H1 (cell line): ENCODE measurements around the gene PACSIN2. TPM values are rescaled to one million over a fixed set of nuclear protein-coding genes. Genes with fewer than 3 reads are reported as not detected.

ENCODE experiments used
- CTCF ChIA-PET: fragments of 300-600 bp; sonication (Branson Sonifier 250); formaldehyde crosslinking; loops from one replicate; lab custom pipeline; 2021; ENCODE audit not compliant: partially characterized antibody; lab: Charles Lee
- POLR2A ChIA-PET: fragments of 300-600 bp; sonication (Branson Sonifier 250); formaldehyde crosslinking; loops from one replicate; lab custom pipeline; 2021; ENCODE audit warnings: inconsistent platforms; ENCODE audit not compliant: partially characterized antibody; lab: Charles Lee
- DNase-seq, 2 experiments: peaks; one replicate each; pipeline versions ENCODE4 v3.0.0 to v3.0.0-alpha.2; 2010 to 2022; ENCODE audit warnings: low spot score in 2 of 2, low read depth in 1 of 2, mixed read lengths in 1 of 2
- FAIRE-seq: peaks from 2 replicates; lab custom pipeline; 2011; peaks lifted over from hg19 to GRCh38; lab: Jason Lieb, UNC
- H2AFZ ChIP-seq: 2 replicates; pipeline ENCODE4 v1.8.1; 2012; ENCODE audit warnings: low read length, inconsistent platforms
- H2AK5ac ChIP-seq: 2 replicates; pipeline ENCODE4 v1.6.1; 2013; ENCODE audit warnings: low read depth, low read length
- H2BK120ac ChIP-seq: replicated peaks from 2 replicates; pipeline ENCODE3; 2013; ENCODE audit warnings: low read depth, low read length, inconsistent platforms
- H2BK12ac ChIP-seq: 2 replicates; pipeline ENCODE4 v1.6.1; 2013; ENCODE audit warnings: low read depth, low read length
- H2BK15ac ChIP-seq: 2 replicates; pipeline ENCODE4 v1.6.1; 2013; ENCODE audit warnings: low read length
- H2BK20ac ChIP-seq: 2 replicates; pipeline ENCODE4 v1.6.1; 2013; ENCODE audit warnings: low read length
- H2BK5ac ChIP-seq: 2 replicates; pipeline ENCODE4 v1.6.1; 2013; ENCODE audit warnings: low read depth, low read length
- H3K14ac ChIP-seq: 2 replicates; pipeline ENCODE4 v1.6.1; 2013; ENCODE audit warnings: inconsistent platforms; ENCODE audit not compliant: insufficient read length
- H3K18ac ChIP-seq: 2 replicates; pipeline ENCODE4 v1.6.1; 2013; ENCODE audit warnings: low read length; ENCODE audit errors: extremely low read depth
- H3K23ac ChIP-seq: 2 replicates; pipeline ENCODE4 v1.6.1; 2013; ENCODE audit warnings: inconsistent platforms; ENCODE audit not compliant: insufficient read length
- H3K23me2 ChIP-seq: 2 replicates; pipeline ENCODE4 v1.6.1; 2013; ENCODE audit warnings: low read depth, low read length
- H3K27ac ChIP-seq: 2 replicates; pipeline ENCODE4 v1.6.1; 2011; ENCODE audit warnings: low read depth, low read length, inconsistent platforms
- H3K27me3 ChIP-seq, 4 experiments: replicated peaks in 1 of 4; 1 replicate in 1 of 4; 2 replicates in 3 of 4; pipeline versions ENCODE4 v1.6.1 to v1.8.1; 2011 to 2013; ENCODE audit warnings: low read length in 3 of 4, mild to moderate bottlenecking in 3 of 4, inconsistent platforms in 2 of 4, mixed read lengths in 2 of 4, moderate library complexity in 1 of 4; ENCODE audit not compliant: control insufficient read depth in 3 of 4, insufficient read depth in 3 of 4; ENCODE audit errors: extremely low read depth in 1 of 4
- H3K36me3 ChIP-seq, 4 experiments: 2 replicates each; pipeline versions ENCODE4 v1.6.1 to v1.8.1; 2011 to 2013; ENCODE audit warnings: mild to moderate bottlenecking in 4 of 4, low read length in 3 of 4, moderate library complexity in 2 of 4, control low read depth in 1 of 4, inconsistent platforms in 1 of 4; ENCODE audit not compliant: insufficient read depth in 4 of 4, control insufficient read depth in 2 of 4
- H3K4ac ChIP-seq: replicated peaks from 2 replicates; pipeline ENCODE3; 2013; ENCODE audit warnings: low read length, low read depth, mixed read lengths, inconsistent platforms; ENCODE audit not compliant: insufficient read length
- H3K4me1 ChIP-seq, 4 experiments: replicated peaks in 1 of 4; 1 replicate in 1 of 4; 2 replicates in 3 of 4; pipeline versions ENCODE4 v1.6.1 to v1.8.1; 2011 to 2013; ENCODE audit warnings: low read length in 3 of 4, inconsistent platforms in 2 of 4, mixed read lengths in 1 of 4; ENCODE audit not compliant: insufficient read depth in 4 of 4, control insufficient read depth in 3 of 4
- H3K4me2 ChIP-seq, 2 experiments: 2 replicates each; pipeline versions ENCODE4 v1.6.1 to v1.8.1; 2011 to 2013; ENCODE audit warnings: low read depth in 2 of 2, low read length in 2 of 2, control low read depth in 1 of 2, inconsistent platforms in 1 of 2, mild to moderate bottlenecking in 1 of 2; ENCODE audit not compliant: insufficient read depth in 1 of 2
- H3K4me3 ChIP-seq, 4 experiments: fragments of 200-600, 300-600 bp in 1 of 4; sonication (generic), shearing (Covaris generic), sonication (Bioruptor Twin) in 1 of 4; 2 replicates each; pipeline versions ENCODE4 v1.5.1 to v1.8.1; 2011 to 2016; ENCODE audit warnings: low read length in 4 of 4, low read depth in 3 of 4, control low read depth in 2 of 4, inconsistent platforms in 2 of 4, mild to moderate bottlenecking in 2 of 4, mixed read lengths in 1 of 4, moderate library complexity in 1 of 4; ENCODE audit not compliant: insufficient read depth in 2 of 4; ENCODE audit errors: extremely low read depth in 1 of 4
- H3K56ac ChIP-seq: replicated peaks from 2 replicates; pipeline ENCODE3; 2013; ENCODE audit warnings: low read depth, mild to moderate bottlenecking, mixed read lengths, low read length, inconsistent platforms; ENCODE audit not compliant: insufficient read length
- H3K79me1 ChIP-seq: 2 replicates; pipeline ENCODE4 v1.6.1; 2013; ENCODE audit warnings: low read depth, low read length, control low read depth
- H3K79me2 ChIP-seq, 2 experiments: 2 replicates each; pipeline versions ENCODE4 v1.6.1 to v1.8.1; 2012 to 2013; ENCODE audit warnings: low read length in 2 of 2, mild to moderate bottlenecking in 2 of 2, inconsistent platforms in 1 of 2; ENCODE audit not compliant: insufficient read depth in 2 of 2, control insufficient read depth in 1 of 2
- H3K9ac ChIP-seq, 4 experiments: replicated peaks in 1 of 4; 1 replicate in 1 of 4; 2 replicates in 3 of 4; pipeline versions ENCODE4 v1.6.1 to v1.8.1; 2011 to 2013; ENCODE audit warnings: low read depth in 3 of 4, low read length in 3 of 4, control low read depth in 2 of 4, mild to moderate bottlenecking in 2 of 4, moderate library complexity in 2 of 4, inconsistent platforms in 1 of 4; ENCODE audit errors: extremely low read depth in 1 of 4
- H3K9me3 ChIP-seq, 2 experiments: 2 replicates each; pipeline versions ENCODE4 v1.6.1 to v1.8.1; 2012 to 2013; ENCODE audit warnings: mild to moderate bottlenecking in 2 of 2, moderate library complexity in 2 of 2, control low read depth in 1 of 2, inconsistent platforms in 1 of 2, low read depth in 1 of 2, low read length in 1 of 2, mixed read lengths in 1 of 2; ENCODE audit not compliant: insufficient read depth in 2 of 2
- H4K20me1 ChIP-seq, 2 experiments: replicated peaks in 1 of 2; 2 replicates each; pipeline versions ENCODE3 to v1.8.1; 2011 to 2013; ENCODE audit warnings: inconsistent platforms in 2 of 2, low read length in 2 of 2, mild to moderate bottlenecking in 1 of 2; ENCODE audit not compliant: insufficient read depth in 2 of 2, control insufficient read depth in 1 of 2
- H4K5ac ChIP-seq: 2 replicates; pipeline ENCODE4 v1.6.1; 2013; ENCODE audit warnings: low read length, low read depth, mixed read lengths, inconsistent platforms; ENCODE audit not compliant: insufficient read length
- H4K8ac ChIP-seq: 2 replicates; pipeline ENCODE4 v1.8.0; 2013; ENCODE audit warnings: mild to moderate bottlenecking, moderate library complexity, low read length, inconsistent platforms; ENCODE audit not compliant: insufficient read depth; ENCODE audit errors: extremely low read depth
- H4K91ac ChIP-seq: replicated peaks from 2 replicates; pipeline ENCODE3; 2013; ENCODE audit warnings: low read length, mixed read lengths, inconsistent platforms; ENCODE audit not compliant: insufficient read length
- GABPA ChIP-seq: IDR thresholded peaks from 2 replicates; pipeline ENCODE4 v1.6.1; 2011; ENCODE audit warnings: mild to moderate bottlenecking, low read length, moderate library complexity, borderline replicate concordance; ENCODE audit not compliant: insufficient read depth
- KDM1A ChIP-seq: fragments of 200-600, 300-600 bp; sonication (generic); IDR thresholded peaks from 2 replicates; pipeline ENCODE4 v1.7.1; 2016; ENCODE audit warnings: mild to moderate bottlenecking, low read length, borderline replicate concordance
- NANOG ChIP-seq: IDR thresholded peaks from 2 replicates; pipeline ENCODE4 v1.6.1; 2011; ENCODE audit warnings: low read length, low read depth, mild to moderate bottlenecking, inconsistent platforms; ENCODE audit not compliant: insufficient read depth, poor library complexity, severe bottlenecking
- SIX5 ChIP-seq: IDR thresholded peaks from 2 replicates; pipeline ENCODE4 v1.6.1; 2011; ENCODE audit warnings: mild to moderate bottlenecking, low read depth, low read length
- SRF ChIP-seq: IDR thresholded peaks from 2 replicates; pipeline ENCODE4 v1.6.1; 2011; ENCODE audit warnings: mild to moderate bottlenecking, low read depth, low read length, moderate library complexity
- WGBS, 2 experiments: shearing (Covaris generic) in 1 of 2; methylation state at CpG; one replicate each; pipeline versions ENCODE4 v1.1.6 to v1.1.7; 2013 to 2015; ENCODE audit warnings: low lambda C conversion rate in 2 of 2, mixed read lengths in 2 of 2, inconsistent platforms in 1 of 2, low coverage in 1 of 2, missing lambda C conversion rate in 1 of 2; ENCODE audit not compliant: insufficient replicate concordance in 2 of 2, insufficient coverage in 1 of 2, insufficient read length in 1 of 2; ENCODE audit errors: extremely low coverage in 1 of 2, missing lambda C conversion rate in 1 of 2; 5-methylcytosine and 5-hydroxymethylcytosine counted together
- polyA plus RNA-seq, 7 experiments: library from polyadenylated mRNA; depleted of rRNA in 3 of 7; stranded (reverse) in 5 of 7; unstranded in 2 of 7; fragments of >200 nt in 5 of 7; fragments of 200-250 nt in 2 of 7; gene quantifications; 1 replicate in 5 of 7; 2 replicates in 1 of 7; 4 replicates in 1 of 7; pipeline versions ENCODE4 v1.2.1 to v1.2.3, GENCODE V29; 2011 to 2013; ENCODE audit warnings: missing spikeins in 2 of 7, mixed read lengths in 2 of 7
- total RNA-seq: library from RNA; stranded (reverse); fragmentation: NEBNext Ultra II Directional; extraction: Animal tissue kit (Norgen Biotek cat#: 25700); gene quantifications from 2 replicates; pipeline ENCODE4 v1.2.1, GENCODE V29; 2021

The PACSIN2 gene
- total and polyA plus RNA-seq, 2 of the 8 experiments (the other 6 are each of a cell fraction or from before 2014, with no cell fraction given), result 44.8 to 64.2 TPM

DNA sequence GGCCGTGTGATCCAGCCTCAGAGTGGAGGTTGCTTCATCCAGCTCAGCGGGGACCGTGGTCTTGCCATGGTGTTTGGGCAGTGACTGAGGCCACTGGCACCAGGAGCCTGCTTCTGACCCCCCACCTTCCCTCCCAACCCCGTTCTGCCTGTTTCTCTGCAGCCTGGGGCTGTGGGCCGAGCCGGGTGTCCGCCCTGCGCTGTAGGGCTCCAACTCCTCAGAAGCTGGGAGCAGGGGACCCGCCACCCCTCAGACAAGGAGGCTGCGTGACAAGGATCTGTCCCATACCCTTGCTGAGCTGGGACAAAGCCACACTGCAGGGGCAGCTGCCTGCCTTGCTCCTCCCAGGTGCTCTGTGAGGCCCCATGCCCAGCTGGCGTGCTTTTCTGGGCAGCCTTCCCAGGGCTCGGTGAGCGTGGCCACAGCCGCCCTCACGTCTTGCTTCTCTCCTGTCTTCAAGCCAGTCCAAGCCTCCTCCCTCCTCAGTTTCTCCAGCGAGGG is 146.1 kb downstream of the PACSIN2 start:
- Histone ChIP-seq H3K9me3 (no peaks in the 10 kb centered on the region), H2BK120ac (no peak overlapping the region), H4K91ac (no peak overlapping the region), H3K27ac (no peak overlapping the region), H3K18ac (no peak overlapping the region), H2BK5ac (peak overlapping the region; percentile 52; the same call in 1 of the 2 replicates), H3K79me1 (no peaks in the 10 kb centered on the region; the same call in 1 of the 2 replicates), H4K5ac (no peak overlapping the region), H3K23me2 (no peaks in the 10 kb centered on the region), H2AFZ (no peak overlapping the region), H4K20me1 (peaks cover 0 to 6% of the 10 kb centered on the region in 2 experiments), H3K36me3 (peaks cover 0 to 11% (median 6%) of the 10 kb centered on the region in 4 experiments; a peak in 5 of 8 replicates), H3K4me2 (no peak overlapping the region), H2BK20ac (no peak overlapping the region), H3K4me1 (no peaks in the 10 kb centered on the region), H3K56ac (no peak overlapping the region), H3K79me2 (no peaks in the 10 kb centered on the region), H2AK5ac (no peak overlapping the region), H2BK15ac (no peak overlapping the region), H4K8ac (peak overlapping the region; percentile 60; the same call in 1 of the 2 replicates), H3K4ac (no peak overlapping the region), H3K4me3 (no peak overlapping the region), H3K27me3 (no peaks in the 10 kb centered on the region), H3K9ac (no peak overlapping the region), H3K14ac (no peak overlapping the region), H2BK12ac (no peak overlapping the region), H3K23ac (no peak overlapping the region)
- 90% methylated on average over 13 of the region's 16 CpGs; no CpG with 5 or more reads in 1 of the 2 experiments for WGBS, 2 experiments
- CTCF ChIA-PET, result interaction anchor here (1.1 to 4.9 kb wide), 29 partner anchors 9 to 232 kb away, joined by 3 to 47 read pairs (median 6); no protein-coding TSS in a partner anchor
- DNase-seq (no peak), FAIRE-seq (no peak)
- POLR2A ChIA-PET, result interaction anchor here (1.2 to 2.9 kb wide), 3 partner anchors 146 to 254 kb away, joined by 3 to 13 read pairs (median 4); partner anchors contain the start of genes PACSIN2 and POLDIP3
- TF ChIP-seq GABPA (no peak), KDM1A (no peak), SIX5 (no peak), NANOG (no peak), SRF (no peak)
